ENCODE data around the gene ABLIM2.

Gene ABLIM2

DNA sequence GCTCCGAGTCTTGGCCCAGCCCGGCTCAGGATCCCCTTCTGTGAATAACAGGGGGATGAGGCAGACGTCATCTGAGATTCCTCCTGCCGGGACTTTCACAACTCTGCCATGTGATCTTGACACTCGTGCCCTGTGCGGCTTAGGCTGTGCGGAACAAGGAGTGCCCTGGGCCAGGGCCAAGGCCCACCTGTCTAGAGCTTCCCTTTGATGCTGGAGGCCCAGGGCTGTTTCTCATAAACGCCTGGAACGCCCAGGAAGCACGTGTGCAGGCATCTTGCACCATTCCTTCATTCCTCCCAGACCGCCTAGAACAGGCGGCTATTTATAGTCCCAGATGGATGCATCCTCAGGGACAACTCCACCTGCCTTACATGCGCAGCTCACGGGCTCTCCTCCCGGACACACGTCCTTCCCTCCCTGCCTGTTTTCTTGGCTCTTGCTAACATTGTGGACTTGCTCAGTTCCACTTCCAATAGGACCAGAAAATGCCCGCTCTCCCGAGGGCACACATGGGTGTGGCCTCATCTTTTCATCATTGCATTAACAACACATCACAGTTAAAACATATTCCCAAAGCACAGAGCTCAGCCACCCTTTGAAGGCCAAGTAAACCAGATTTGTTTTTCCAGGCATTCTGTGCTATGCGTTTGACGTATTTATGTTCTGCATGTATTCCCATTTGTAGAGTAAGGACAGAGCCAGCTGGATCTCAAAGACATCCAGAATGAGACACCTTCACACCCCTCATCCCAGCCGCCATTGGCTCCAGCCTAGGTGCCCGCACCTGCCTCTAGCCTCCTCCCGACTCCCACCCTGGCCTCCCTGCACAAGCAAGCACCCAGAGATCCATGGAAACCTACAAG is 57.2 kb downstream of the ABLIM2 start:
- peak; percentile 81 for DNase-seq (ENCODE audit: low spot score)

DNA sequence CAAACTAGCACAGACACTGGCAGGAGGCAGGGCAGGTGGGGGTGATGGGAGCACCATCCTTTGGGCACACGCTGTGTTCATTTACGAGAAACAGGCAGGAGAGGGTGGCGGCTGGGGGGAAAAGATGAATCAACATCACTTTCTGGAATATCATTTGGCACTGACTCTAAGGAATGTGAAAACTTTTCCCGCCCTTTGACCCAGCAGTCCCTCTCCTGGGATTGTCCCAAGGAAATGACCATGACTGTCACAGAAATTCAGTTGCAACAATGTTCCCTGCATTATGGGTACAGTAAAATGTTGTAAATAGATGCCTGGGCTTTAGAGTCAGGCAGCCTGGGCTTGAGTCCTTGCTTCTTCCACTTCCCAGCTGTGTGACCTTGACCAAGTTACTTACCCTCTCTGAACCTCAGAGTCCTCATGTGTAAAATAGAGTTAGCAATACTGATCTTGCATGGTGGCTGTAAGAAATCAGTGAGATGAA is 58.6 kb downstream of the ABLIM2 start:
- DNase-seq (ENCODE audit: low spot score): peak; percentile 48

DNA sequence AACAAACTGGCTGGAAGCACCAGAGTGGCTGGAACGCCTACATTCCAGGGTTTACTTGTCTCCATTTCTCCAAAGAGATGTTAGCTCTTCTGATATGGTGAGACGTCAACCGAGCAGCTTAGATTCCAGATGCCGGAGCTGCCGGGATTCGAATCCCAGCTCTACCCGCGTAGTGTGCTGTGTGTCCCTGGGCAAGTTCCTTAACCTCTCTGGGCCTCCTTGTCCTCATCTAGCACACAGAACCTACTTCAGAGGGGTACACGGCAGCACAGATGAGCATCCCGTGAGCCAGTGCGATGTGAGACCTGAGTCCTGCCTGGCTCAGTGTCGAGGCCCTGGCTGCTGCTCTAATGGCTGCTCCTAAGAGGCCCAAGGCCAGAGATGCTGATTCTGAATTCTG is 60.1 kb downstream of the ABLIM2 start:
- no peak for DNase-seq (ENCODE audit: low spot score)

DNA sequence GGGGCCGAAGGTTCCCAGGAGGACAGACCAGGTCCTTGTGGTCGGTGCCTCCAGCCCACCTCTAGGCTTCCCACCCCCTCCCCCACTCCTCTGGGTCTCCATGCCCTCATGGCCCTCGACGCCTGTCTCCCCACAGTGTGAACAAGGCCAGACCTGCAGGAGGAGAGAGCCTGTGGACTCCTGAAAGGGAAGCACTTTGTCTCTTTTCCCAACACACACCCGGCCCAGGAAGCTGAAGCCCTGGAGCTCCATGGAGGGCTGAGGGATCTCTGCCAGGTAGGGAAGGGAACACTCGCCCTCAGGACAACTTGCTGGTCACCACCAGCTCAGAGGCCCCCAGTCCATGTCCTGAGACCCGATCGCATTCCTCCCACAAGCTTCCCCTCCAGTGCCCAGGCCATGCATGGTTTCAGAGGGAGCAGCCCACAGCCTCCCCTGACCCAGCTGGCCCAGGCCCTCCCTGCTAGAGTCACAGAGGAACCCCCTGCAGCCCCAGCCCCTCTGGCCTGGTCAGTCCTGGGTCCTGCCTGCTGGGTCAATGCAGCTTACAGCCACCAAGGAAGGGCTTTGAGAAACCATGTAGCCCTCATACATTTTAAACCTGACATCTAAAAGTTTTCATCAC is 60.8 kb downstream of the ABLIM2 start:
- no peak for DNase-seq (ENCODE audit: low spot score)

DNA sequence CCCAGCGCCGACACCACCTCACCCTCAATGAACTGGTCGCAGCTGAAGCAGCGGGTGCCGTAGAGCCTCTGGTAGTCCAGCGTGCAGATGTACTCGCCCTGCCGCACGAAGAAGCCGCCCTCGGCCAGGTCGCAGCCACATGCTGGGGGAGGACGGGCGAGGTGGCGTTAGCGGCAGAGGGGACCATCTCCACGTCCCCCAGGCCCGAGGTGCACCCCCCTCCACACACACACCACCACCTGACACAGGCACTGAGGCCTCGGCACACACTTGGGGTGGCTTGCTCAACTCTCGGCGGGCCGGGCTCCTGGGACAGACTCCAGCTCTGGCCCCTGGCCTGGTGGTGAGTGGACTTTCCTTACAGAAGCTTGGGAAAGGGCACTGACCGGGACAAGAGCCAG is 61.5 kb downstream of the ABLIM2 start:
- no peak for DNase-seq (ENCODE audit: low spot score)

DNA sequence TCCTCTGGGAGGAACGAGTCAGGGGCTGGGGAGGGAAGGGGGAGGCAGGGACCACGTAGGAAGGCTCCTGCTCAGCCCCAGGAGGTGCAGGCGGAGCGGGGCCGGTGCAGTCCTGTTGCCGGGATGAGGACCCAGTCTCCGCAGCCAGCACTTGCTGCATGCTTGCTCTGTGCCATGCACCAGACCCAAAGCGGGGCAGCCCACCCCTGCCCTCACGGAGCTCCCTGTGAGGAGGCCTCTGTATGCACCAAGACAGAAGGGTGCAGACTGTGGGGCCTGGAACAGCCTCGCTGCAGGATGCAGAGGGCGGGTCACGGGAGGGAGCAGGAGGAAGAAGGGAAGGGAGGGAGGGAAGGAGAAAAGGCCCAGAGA is 61.9 kb downstream of the ABLIM2 start:
- no peak for DNase-seq (ENCODE audit: low spot score)

DNA sequence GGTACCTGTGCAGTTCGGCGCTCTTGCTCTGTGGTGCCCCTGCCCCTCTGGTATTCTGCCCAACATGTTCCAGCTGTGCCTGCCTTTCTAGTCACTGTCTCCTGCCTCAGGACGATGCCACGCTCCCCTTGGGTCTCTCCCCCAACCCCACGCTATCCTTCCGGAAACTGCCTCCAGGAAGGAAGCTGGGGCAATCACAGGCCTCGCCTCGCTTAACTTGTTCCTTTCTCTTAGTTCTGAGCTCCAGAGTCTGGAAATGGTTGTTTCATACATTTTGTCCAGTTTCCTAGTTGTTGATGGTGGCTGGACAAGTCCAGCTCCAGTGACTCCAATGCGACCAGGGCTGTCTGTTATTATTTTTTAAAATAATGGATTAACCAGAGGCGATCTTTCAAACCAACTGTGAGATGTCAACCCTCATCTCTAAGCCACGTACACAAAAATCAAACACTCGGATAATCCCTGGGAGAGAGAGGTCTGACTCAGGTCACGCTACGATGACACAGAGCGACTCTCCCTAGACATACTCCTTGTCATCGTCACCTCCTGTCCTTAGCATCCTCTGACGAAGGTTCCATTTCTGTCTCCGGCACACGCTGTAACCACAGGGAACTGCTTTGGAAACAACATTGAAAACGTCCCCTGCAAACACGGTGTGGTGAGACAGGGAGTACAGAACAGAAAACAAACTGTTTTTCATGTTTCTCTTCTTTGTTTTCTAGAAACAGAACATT is 62.5 kb downstream of the ABLIM2 start:
- no peak for DNase-seq (ENCODE audit: low spot score)

DNA sequence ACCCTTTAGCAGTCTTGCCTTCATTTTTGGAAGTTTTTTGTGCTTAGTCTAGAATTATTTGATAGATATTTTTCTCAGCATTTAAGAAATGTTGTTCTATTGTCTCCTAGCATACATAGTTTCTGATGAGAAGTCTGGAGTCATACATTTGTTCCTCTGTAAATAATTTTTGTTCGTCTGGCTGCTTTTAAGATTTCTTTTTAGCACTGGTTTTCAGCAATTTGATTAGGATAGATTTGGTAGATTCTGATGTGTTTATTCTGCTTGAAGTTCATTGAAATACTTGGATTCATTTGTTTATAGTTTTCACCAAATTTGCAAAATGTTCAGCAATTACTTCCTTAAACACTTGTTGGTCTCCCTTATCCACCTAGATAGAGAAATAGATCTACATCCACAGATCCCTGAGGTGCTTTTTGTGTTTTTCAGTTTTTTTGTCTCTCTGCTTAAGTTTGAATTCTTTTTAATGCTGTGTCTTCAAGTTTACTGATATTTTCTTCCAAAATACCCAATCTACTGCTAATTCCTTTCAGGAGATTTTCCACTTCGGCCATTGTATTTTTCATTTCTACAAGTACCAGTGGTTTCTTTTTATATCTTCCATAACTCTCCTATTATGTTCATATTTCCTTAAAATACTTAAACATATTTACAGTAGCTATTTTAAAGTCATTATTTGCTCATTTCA is 64.9 kb downstream of the ABLIM2 start:
- no peak for DNase-seq (ENCODE audit: low spot score)

DNA sequence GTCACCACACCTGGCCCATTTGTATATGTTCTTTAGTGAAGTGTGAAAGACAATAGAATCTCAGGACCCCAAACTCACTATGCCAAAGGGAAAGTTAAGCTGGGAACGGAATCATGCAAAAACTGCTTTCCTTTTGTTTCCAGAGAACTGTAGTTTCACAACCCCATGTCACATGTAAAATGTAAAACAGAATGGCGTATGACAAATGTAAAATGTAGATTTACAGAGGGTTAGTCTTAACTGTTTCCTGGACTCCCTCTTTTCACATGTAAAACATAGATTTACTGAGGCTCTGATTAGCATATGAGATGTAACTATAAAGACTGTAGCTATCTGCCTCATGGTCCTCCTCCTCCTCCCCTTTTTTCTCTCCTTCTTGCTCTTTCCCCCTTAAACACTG is 66.3 kb downstream of the ABLIM2 start:
- no peak for DNase-seq (ENCODE audit: low spot score)

DNA sequence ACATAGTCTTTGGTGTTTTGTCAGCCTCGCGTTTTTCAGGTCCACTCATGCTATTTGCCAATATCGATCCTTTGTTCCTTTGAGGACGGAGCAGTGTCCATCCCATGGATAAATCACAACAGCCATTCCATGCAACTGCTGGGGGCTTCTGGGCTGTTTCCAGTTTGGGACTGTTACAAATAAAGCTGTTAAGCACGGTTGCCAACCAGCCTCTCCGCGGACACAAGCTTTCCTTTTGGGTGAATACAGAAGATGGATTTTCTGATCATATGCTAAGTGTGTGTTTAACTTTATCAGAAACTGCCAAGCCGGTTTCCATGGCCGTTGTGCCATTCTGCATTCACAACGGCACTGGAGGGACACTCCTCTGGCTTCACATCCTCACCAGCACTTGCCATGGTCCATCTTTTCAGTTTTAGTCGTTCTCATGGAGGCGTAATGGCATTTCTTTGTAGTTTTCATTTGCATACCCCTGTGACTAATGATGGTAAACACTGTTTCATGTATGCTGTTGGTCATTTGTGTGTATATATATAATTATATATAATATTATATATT is 67.8 kb downstream of the ABLIM2 start:
- DNase-seq (ENCODE audit: low spot score): no peak

DNA sequence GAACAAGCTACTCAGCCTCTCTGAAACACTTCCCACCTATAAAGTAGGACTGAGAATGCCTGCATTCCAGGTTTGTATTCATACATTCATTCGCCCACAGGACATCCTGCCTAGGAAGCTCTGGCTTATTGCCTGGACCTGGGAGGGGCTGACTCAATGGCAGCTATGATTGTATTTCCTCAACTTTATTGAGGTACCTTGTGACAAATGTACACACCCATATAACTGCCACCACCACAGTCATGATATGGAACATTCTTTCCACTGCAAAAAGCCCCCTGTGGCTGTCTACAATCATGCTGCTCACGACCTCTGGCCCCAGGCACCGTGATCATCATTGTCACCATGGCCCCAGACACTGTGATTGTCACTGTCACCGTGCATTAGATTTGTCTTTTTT is 68.3 kb downstream of the ABLIM2 start:
- DNase-seq (ENCODE audit: low spot score): peak; percentile 86

DNA sequence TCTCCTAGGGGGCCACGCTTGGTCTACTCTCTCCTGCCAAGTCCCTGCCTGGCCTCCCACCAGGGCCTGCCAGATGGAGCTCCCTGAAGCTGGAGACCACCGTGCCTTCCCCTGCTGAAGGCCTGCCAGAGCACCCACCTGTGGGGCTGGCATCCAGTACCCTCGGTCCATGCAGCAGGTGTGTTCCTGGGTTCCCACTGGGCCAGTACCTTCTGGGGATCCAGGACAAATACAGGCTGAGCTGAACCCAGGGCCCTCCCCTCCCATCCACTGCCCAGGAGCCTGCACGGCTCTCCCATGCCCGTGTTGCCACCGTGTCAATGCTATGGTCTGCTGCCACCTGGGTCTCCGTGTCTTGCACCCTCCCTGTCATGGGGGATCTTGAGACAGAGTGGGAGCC is 68.8 kb downstream of the ABLIM2 start:
- DNase-seq (ENCODE audit: low spot score): no peak

DNA sequence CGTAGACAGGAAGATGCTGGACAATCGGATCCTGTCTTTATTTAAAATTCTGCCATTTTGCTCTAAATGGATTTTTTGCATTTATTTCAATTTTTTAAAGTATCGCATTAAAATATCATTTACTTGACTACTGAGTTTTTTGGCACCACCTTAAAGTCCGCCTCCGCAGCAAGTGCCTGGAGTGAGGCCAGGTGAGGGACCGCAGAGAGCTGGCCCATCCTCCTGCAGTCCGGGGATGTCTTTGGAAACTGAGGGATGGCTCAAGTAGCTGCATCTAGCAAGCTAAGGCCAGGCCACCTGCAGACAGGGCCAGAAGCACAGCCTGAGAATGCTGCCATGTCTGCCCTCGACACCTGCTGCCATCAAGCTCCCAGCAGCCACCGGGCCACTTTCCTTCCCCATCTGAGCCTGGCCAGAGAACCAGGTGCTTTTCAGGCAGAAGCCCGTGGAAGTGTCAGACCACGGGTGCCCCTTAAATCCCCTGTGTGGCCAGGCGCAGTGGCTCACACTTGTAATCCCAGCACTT is 69.6 kb downstream of the ABLIM2 start:
- no peak for DNase-seq (ENCODE audit: low spot score)

DNA sequence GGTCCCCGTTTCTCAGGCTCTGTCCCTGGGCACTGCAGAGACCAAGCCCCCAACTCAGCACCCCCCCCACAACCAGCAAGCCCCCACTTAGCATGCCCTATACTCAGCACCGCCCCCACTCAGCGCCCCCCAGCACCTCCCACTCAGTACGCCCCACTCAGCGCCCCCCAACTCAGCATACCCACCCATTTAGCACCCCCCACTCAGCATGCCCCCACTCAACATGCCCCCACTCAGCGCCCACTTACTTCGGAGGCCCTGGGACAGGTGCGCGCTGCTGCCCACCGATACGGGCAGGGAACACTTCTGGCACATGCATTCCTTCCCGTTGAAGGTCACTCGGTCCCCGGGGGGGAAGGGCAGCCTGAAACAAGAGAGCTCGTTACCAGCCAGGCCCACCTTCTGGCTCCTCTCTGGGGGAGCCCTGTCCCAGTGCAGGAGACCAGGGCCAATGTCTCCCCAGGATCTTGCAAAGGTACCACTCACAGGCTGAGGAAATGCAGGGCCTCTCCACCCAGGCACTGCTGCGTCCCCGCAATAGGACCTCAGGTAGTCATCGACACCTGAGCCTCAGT is 70.6 kb downstream of the ABLIM2 start:
- no peak for DNase-seq (ENCODE audit: low spot score)

DNA sequence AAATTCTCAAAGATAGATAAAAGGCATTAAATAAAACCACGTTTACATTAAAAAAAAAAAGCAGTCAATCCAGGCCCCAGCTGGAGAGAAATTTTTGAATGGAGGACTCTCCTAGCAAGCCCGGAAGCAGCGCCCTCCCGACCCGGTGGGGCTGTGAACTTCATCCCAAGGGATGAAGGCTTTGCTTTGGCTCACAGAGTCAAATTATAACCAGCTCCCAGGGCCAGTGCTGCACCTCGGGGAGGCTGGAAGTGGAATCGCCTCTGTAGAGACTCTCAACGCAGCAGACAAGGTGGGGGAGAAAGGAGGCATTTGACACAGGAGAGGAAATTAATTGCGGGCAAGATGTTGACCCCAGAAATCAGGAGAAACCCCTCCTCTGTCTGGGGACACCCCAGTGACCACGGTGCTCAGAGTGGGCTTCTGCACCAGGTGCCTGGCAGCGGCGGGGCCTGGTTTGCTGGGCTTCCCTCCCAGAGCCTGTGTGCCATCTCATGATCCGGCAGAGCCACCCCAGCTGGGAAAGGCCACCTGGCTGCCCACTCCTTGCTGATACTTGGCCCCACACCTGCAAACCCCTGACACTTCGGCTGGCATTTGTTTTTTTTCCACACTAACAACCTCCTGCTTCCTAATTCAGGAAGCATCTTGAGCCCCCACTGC is 71.7 kb downstream of the ABLIM2 start:
- DNase-seq (ENCODE audit: low spot score): no peak

DNA sequence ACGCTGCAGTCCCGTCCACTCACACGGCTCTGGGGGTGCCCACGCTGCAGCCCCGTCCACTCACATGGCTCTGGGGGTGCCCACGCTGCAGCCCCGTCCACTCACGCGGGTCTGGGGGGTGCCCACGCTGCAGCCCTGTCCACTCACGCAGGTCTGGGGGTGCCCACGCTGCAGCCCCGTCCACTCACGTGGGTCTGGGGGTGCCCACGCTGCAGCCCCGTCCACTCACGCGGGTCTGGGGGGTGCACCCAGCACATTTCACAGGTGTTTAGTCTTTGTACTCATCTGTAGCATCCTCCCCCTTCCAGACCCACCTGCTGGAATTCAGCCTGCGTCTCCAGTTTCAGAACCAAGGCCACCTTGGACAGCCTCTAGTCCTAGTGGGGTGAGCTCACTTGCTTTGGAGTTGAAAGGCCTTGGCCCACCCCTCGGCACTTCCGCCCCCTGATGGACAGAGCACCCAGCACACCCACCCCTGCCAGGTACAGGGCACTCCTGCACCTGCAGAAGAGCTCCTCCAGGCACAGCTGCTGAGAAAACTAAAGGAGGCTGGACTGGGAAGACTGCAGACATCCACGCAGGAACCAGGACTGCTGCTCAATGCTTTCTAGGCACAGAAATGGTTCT is 73.0 kb downstream of the ABLIM2 start:
- DNase-seq (ENCODE audit: low spot score): no peak

DNA sequence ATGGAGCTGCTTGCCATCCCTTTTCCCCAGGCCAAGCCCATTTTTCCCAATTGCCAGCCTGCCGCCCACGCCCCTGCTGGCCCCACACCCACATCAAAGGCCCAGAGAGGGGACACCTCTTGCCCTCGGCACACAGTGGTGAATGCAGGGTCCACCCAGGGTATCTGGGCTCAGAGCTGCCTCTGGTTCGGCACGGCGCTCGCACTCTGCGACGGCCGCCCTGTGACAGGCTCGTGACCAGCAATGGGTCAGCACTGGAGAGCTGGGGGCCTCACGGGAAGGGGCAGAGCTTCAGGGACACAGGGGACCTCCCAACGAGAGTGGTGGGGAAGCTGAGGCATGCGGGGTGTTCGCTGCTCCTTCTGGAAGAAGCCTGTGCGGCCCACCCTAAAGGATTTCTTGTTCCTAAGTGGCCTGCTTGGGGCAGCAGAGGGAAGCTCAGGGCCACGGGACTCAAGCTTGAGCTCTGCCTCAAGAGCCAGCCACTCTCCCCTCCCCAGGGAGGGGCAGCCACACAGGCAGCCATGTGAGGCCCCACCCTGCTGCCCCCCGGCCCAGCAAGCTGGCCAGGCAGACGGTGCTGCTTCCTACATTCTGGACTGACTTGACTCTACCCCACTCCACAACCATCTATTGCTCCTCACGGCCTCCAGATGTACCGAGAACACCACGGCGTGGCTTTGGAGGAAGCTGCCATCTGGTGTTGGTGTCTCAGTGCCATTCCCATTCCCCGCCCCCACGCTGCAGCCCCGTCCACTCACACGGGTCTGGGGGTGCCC is 73.7 kb downstream of the ABLIM2 start:
- no peak for DNase-seq (ENCODE audit: low spot score)

DNA sequence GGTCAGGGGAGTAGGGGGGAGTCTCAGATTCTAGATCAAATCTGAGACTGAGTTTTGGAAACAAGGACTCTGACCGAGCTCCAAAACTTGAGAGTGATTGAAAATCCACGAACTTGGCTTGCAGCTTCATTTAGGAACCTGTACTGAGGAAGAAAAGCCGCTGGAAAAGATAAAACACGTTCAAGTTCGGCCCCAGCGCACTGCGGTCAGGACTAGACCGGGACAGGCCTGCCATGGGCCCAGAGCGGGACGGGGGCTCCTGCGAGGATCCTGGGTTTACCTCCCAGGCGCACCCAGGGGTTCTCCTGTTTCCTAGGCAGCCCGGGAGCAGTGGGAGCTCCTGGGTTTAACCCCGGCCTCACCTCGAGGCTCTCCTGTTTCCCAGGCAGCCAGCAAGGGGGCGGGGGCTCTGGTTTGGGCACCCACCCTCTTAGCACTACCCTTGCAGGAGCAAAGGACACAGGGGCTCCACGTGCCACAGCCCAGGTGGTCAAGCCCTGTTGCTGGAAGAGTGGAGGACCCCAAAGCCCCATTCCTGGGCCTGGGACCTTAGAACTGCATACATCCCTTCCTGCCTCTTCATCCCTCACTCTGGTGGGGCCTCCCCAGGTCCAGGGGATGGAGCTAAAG is 74.5 kb downstream of the ABLIM2 start:
- no peak for DNase-seq (ENCODE audit: low spot score)
